ENCODE measurements around the gene FKBP9.
"Not testable (repeated sequence)": the region's sequence is repeated elsewhere in the genome, so short reads cannot be mapped to it uniquely, and the experiment has no call there.

The FKBP9 gene

GRCh38 chr7:32957326-32958045 is at the start of gene FKBP9:
FKBP9 (plus strand) TSS chr7:32957440; CDS start chr7:32957574, 134 bp downstream.
- peak in 1 of 2 donors; percentile 7 for DNase-seq (ENCODE audit: low read depth in 2 of 2)

GRCh38 chr7:32910195-32910594 is 47.0 kb upstream of the FKBP9 start:
- no peak for DNase-seq (ENCODE audit: low read depth in 2 of 2)

DNA sequence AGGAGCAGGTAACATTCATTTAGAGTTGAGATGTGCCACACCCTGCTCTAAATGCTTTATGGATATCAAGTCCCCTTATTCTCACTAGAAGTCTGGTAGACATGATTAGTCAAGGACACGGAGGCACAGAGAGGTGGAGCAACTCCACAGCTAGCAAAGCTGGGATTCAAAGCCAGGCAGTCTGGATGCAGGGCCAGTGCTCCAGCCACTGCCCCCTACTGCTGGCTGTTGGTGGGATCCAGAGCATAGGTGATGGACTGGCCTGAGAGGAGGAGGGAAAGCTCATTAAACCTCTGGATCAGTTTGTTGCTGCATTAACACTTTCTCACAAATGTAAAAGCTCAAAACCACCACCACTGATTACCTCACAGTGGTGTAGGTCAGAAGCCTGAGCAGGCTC is 43.1 kb upstream of the FKBP9 start:
- DNase-seq (ENCODE audit: low read depth in 2 of 2): no peak

DNA sequence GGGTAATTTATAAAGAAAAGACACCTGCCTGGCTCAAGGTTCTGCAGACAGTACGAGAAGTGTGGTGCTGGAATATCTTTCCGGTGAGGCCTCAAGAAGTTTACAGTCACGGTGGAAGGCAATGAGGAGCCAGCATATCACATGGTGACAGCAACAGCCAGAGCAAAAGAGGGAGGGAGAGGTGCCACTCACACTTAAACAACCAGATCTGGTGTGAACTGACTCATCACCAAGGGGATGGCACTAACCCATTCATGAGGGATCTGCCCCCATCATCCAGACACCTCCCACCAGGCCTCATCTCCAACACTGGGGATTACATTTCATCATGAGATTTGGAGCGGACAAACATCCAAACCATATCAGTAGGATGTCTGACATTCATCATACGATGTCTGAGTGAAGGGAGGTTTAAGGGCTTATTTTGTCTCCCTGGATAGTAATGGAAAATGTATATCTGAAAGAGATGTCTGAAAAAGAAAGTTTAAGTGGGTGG is 42.2 kb upstream of the FKBP9 start:
- DNase-seq (ENCODE audit: low read depth in 2 of 2): no peak

DNA sequence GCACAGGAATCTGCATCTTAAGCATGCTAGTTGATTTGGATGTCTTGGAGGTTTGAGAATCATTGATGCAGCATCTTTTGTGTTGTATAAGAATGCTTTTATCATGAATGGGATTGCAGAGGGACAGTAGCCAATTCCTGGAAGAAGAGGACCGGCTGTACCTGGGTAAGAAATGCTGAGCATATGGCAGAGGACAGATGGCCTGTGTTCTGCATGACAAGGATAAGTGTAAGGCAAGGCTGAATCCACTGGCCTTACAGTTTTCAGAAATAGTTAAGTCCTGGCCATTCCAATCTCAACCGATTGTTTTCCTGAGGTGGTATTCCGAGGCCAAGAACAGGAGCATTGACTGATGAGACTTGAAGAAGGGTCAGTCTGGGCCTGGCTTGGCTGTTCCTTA is 41.2 kb upstream of the FKBP9 start:
- DNase-seq (ENCODE audit: low read depth in 2 of 2): no peak

GRCh38 chr7:32916994-32917393 is 40.2 kb upstream of the FKBP9 start:
- not testable (repeated sequence) for DNase-seq (ENCODE audit: low read depth in 2 of 2)

GRCh38 chr7:32921896-32922295 is 35.3 kb upstream of the FKBP9 start:
- no peak for DNase-seq (ENCODE audit: low read depth in 2 of 2)

DNA sequence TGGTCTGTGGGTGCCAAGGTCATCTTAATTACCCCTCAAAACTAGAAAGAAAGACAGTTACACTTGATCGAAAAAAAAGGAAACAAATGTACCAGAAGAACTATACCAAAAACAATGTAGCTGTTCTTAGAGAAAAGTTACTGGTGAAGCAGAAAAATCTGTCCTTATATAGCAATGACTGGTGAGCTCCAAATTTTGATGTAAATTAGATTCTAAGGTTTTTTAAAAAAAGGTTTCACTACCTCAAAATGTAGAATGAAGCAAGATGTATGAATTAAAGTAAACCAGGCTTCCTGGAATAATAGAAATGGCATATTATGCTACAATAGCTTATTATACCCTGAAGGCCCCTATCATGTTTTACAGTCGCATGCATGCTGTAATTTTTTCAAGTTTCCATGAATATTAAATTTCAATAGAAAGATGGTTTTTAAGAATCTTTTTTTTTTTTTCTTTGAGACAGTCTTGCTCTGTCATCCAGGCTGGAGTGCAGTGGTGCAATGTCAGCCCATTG is 28.4 kb upstream of the FKBP9 start:
- DNase-seq (ENCODE audit: low read depth in 2 of 2): no peak

DNA sequence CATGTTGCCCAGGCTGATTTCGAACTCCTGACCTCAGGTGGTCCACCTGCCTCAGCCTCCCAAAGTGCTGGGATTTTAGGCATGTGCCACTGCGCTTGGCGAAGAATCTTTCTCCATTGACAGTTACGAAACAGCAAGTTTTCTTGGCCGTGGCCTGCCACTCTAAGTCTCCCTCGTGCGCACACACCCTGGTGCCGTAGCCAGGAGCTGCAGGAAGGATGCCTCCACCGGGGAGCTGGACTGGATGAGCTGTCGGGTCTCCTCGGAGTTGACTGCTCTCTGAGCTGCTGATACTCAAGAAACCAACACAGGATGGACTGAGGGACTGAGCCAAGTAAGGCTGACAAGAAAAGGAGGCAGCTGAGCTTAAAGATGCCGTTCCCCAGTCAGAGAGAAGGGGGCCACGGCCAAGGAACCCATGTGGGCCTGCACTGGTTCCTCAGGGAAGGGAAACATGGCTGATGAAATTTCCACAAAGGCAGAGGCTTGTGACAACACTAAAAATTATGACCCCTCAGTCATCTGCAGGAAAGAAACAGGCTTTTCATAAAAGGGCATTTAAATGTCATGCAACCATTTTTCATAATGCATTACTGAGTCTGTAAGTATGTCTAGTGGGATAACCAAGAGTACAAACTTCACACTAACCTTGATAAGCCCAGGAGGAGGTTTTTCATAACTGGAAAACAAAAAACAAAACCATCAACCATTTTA is 27.7 kb upstream of the FKBP9 start:
- DNase-seq (ENCODE audit: low read depth in 2 of 2): no peak

DNA sequence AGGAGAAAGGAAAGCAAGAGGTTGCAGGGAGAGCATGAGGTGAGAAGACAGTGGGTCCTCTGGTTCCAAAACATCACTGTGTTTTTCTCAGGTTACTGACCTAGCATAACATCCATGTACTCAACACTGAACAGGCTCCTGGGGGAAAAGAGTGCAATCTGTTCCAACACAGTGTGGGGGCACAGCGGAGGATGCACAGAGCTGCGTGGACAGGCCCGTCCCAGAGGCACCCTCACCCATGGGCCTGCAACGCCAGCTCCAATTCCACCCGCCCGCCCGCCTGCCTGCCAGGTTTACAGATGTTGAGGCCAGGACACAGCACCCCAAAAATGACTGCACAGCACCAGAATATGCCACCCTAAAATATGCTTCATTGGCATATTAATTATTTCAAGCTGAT is 26.9 kb upstream of the FKBP9 start:
- no peak for DNase-seq (ENCODE audit: low read depth in 2 of 2)

- no peak for DNase-seq (ENCODE audit: low read depth in 2 of 2)
Measured at GRCh38 chr7:32935558-32935957, 21.7 kb upstream of the FKBP9 start.

GRCh38 chr7:32936689-32937088 is 20.6 kb upstream of the FKBP9 start:
- no peak for DNase-seq (ENCODE audit: low read depth in 2 of 2)

- DNase-seq (ENCODE audit: low read depth in 2 of 2): no peak
Measured at GRCh38 chr7:32937344-32938174, 19.7 kb upstream of the FKBP9 start.

DNA sequence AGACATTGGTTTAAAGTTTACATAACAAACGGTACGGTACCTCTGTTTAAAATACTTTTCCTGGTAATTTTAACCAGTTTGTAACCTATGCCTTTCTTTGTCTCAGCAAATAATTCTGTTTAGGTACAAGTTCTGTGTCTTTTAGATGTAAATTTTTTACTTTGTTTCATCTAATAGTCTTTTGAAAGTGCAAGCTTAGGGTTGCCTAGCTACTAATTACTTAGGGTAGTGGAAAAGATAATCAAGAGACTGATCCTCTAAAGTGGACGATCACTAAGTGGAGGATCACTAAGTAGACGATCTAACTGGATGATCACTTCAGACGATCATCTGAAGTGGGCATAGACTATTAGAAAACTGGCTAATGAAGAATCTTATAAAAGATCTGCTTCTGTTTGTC is 16.1 kb upstream of the FKBP9 start:
- no peak for DNase-seq (ENCODE audit: low read depth in 2 of 2)

DNA sequence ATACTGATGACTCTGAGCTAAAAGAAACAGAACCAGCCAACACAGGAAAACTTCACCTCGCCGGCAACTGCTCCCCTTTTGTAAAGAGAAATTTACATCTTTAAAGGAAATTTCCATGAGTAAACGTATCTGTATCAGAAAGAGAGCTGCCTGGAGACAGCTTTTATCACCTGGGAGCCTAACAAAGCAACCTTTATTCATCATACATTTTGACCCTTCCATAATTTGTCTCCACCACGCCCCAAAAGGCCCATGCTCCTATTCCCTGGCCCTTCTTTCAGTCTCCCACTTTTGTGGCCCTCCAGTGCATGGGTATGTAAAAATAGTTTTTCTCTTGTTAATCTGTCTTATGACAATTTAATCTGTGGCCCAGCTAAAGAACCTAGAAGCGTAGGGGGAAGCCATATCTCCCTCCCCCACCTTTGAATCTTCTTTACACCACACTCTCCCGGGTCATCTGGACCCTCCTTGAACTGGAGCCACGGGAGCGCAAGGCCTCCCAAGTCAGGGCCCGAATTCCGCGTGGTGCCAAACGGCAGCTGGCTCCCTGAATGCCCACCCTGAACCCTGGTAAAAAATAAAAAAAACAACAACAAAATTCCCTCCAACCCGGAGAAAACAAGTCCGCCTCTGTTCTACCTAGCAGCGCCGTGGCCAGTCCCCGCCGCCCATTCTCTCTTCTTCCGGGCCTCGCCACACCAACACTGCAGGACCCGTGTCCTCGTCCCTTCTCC is 15.4 kb upstream of the FKBP9 start:
- peak in 1 of 2 donors; percentile 2 for DNase-seq (ENCODE audit: low read depth in 2 of 2)

DNA sequence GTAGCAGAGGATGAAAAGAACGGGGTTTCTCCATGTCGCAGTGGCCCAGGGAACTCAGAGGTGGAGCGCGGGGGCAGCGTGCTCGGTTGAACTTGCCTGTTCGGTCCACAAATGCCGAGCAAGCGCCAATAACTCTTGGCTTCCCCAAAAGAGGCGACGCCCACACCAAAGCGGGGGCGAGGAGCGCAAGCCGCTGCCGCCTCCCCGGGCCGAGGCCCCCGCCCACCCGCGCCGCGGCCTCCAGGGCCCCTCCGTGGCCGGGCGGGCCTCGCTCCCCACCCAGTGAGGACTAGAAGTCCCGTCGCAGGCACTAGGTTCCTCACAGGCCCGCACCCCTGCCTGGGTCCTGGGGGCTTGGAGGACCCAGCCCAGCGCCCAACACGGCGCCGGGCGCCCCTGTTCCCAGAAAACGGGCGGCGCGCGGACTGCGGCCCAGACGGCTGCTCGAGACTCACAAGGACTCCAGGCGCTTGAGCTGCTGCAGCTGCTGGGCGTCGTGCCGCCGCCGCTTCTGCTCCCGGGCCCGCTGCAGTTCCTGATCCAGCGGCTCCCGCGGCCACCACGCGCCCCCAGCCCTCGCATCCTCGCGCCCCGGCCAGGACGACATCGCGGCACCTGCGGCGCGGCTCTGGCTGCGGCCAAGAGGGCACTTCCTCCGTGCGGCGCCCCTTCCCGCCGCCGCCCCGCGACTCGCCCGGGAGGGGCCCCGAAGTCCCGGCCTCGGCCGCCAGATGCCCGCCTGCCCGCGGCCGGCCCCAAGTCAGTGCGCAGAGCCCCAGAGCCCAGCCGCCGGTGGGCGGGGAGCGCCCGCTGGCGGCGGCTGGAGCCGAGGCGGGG is 14.6 kb upstream of the FKBP9 start:
- DNase-seq (ENCODE audit: low read depth in 2 of 2): peak; percentile 51 to 60

DNA sequence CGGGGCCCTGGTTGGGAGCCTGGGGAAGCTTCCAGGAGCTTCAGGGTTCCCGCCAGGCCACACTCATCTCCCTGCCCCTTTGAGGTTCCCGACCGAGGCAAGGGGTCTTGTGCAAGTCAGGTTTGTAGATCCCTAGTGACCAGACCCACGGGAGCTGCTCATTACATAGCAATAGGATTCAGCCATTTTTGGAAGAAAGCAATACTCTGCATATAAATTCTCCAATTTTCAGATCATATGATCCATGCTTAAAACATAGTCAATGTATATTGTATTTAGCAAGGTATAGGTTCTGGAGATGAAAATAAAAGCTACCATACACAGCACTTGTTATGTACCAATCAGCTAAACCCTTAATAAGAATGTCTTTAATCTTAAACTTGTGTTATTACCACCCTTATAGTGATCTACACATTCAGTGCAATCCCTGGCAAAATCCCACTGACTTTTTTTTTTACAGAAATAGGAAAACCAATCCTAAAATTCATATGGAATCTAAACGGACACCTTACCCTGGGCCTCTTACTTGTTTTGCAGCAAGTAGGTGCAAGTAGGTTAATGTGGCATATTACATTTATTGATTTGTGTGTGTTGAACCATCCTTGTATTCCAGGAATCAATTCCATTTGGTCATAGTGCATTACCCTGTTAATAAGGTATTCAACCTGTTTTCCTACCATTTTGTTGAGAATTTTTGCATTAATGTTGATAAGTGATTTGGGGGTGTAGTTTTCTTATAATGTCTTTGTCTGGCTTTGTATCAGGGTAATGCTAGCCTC is 13.8 kb upstream of the FKBP9 start:
- DNase-seq (ENCODE audit: low read depth in 2 of 2): no peak

- DNase-seq (ENCODE audit: low read depth in 2 of 2): no peak
Measured at GRCh38 chr7:32947420-32947983, 9.7 kb upstream of the FKBP9 start.

GRCh38 chr7:32948202-32948601 is 9.0 kb upstream of the FKBP9 start:
- no peak for DNase-seq (ENCODE audit: low read depth in 2 of 2)
